Gastrocnemius medialis (tissue), 4 donors: Measurements from ENCODE around the gene NLGN1. TPM values are rescaled to one million over a fixed set of nuclear protein-coding genes. Genes with fewer than 3 reads are reported as not detected.
"Not testable (repeated sequence)": the region's sequence is repeated elsewhere in the genome, so short reads cannot be mapped to it uniquely, and the experiment has no call there.

ENCODE experiments used
- ATAC-seq, 2 donors: fragments of 150-250 bp; one replicate each; pipeline ENCODE4 v1.9.1; 2016
- DNase-seq, 2 donors: peaks; one replicate each; pipeline ENCODE4 v3.0.0-alpha.2; 2019
- H3K27ac ChIP-seq, 4 donors: fragments of 200-600 bp; sonication (generic); 1 replicate in 1 of 4; 2 replicates in 3 of 4; pipeline ENCODE4 v1.5.1; 2016 to 2018; ENCODE audit warnings: mild to moderate bottlenecking in 2 of 4, moderate library complexity in 1 of 4
- H3K27me3 ChIP-seq, 3 donors: fragments of 200-600 bp; sonication (generic) in 2 of 3; 1 replicate in 1 of 3; 2 replicates in 2 of 3; pipeline versions ENCODE4 v1.5.1 to v1.6.0; 2016 to 2019; ENCODE audit warnings: mild to moderate bottlenecking in 1 of 3, moderate library complexity in 1 of 3
- H3K36me3 ChIP-seq, 2 donors: fragments of 200-600 bp; sonication (generic) in 1 of 2; one replicate each; pipeline ENCODE4 v1.5.1; 2017 to 2018
- H3K4me1 ChIP-seq, 2 donors: fragments of 200-600 bp; sonication (generic) in 1 of 2; one replicate each; pipeline ENCODE4 v1.5.1; 2016 to 2017; ENCODE audit warnings: mild to moderate bottlenecking in 2 of 2
- H3K4me3 ChIP-seq, 4 donors: fragments of 200-600 bp; sonication (generic) in 3 of 4; 1 replicate in 1 of 4; 2 replicates in 3 of 4; pipeline ENCODE4 v1.5.1; 2016 to 2019; ENCODE audit warnings: mild to moderate bottlenecking in 2 of 4
- H3K9me3 ChIP-seq, 3 donors: fragments of 200-600 bp; sonication (generic) in 2 of 3; 1 replicate in 1 of 3; 2 replicates in 2 of 3; pipeline ENCODE4 v1.5.1; 2016 to 2019
- POLR2A ChIP-seq, 2 donors: fragments of 450-650 bp; IDR thresholded peaks; one replicate each; pipeline ENCODE4 v1.6.1; 2017; ENCODE audit warnings: antibody characterized with exemption in 2 of 2, mild to moderate bottlenecking in 2 of 2, moderate library complexity in 2 of 2
- in situ Hi-C, 4 donors: fragments of 200-750 bp; cut with MboI; loops; one replicate each; pipeline versions ENCODE4 v1.15.0 to v1.8.0; 2017; ENCODE audit warnings: low sequenced_read_pairs in 4 of 4
- intact Hi-C: fragments of 100-400 bp; cut with DNase I; formaldehyde crosslinking; loops from one replicate; pipeline ENCODE4 v1.15.1; 2023; ENCODE audit warnings: low total_unique reads
- total RNA-seq, 4 donors: library from RNA; depleted of rRNA; stranded (reverse); fragments of >200 nt; gene quantifications; one replicate each; pipeline versions ENCODE4 v1.1.0 to v1.2.3, GENCODE V29; 2016
- TF ChIP-seq, protein P1 (sequence below), 5 experiments: fragments of 450-650 bp in 3 of 5; fragments of 200-600 bp in 2 of 5; sonication (generic) in 2 of 5; IDR thresholded peaks in 4 of 5; conservative IDR thresholded peaks in 1 of 5; 1 replicate in 4 of 5; 2 replicates in 1 of 5; pipeline ENCODE4 v1.5.1; 2016 to 2019; ENCODE audit warnings: antibody characterized with exemption in 5 of 5, mild to moderate bottlenecking in 3 of 5, moderate library complexity in 3 of 5

NLGN1 gene
- total RNA-seq, 4 donors from 2014 or later, result 0.52 to 1.9 (median 1.1) TPM

DNA sequence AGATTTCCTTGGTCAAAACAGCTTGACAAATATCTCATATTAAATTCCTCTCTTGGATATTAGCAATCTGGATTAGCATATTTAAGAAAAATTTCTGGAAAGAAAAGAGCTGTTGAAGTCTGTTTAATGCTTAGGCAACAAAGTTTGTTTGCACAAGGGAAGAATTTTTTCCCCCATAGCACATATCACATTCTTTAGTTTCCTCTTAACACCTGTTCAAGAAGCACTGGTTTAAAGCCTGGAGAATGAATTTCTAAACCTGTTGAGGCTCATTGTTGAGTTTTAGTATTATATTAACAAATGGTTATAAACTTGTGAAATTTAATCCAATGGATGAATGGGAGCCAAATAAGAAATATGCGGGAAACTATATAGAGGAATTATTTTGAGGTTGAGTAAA, 41.5 kb downstream of the NLGN1 start:
- TF ChIP-seq, protein P1, sequence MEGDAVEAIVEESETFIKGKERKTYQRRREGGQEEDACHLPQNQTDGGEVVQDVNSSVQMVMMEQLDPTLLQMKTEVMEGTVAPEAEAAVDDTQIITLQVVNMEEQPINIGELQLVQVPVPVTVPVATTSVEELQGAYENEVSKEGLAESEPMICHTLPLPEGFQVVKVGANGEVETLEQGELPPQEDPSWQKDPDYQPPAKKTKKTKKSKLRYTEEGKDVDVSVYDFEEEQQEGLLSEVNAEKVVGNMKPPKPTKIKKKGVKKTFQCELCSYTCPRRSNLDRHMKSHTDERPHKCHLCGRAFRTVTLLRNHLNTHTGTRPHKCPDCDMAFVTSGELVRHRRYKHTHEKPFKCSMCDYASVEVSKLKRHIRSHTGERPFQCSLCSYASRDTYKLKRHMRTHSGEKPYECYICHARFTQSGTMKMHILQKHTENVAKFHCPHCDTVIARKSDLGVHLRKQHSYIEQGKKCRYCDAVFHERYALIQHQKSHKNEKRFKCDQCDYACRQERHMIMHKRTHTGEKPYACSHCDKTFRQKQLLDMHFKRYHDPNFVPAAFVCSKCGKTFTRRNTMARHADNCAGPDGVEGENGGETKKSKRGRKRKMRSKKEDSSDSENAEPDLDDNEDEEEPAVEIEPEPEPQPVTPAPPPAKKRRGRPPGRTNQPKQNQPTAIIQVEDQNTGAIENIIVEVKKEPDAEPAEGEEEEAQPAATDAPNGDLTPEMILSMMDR (IDR thresholded peaks at IDR 0.05 in 4 of 5, conservative IDR thresholded peaks at IDR 0.05 in 1 of 5), result no peak
- TF ChIP-seq POLR2A (IDR thresholded peaks at IDR 0.05), result no peak
- H3K27ac ChIP-seq, result no peak overlapping the region
- DNase-seq, result no peak
- no peaks in the 10 kb centered on the region for H3K36me3 ChIP-seq
- intact Hi-C loops, result no loop called here
- H3K4me3 ChIP-seq, result no peak overlapping the region
- H3K4me1 ChIP-seq, result no peaks in the 10 kb centered on the region
- H3K9me3 ChIP-seq, result no peaks in the 10 kb centered on the region
- in situ Hi-C loops, result no loop called here
- ATAC-seq, result no peak
- H3K27me3 ChIP-seq, result no peaks in the 10 kb centered on the region

- ATAC-seq (no peak), DNase-seq (no peak)
- H3K4me3 ChIP-seq, result no peak overlapping the region
- H3K27me3 ChIP-seq, result no peaks in the 10 kb centered on the region
- H3K36me3 ChIP-seq, result no peaks in the 10 kb centered on the region
- intact Hi-C loops, result no loop called here
- in situ Hi-C loops, result no loop called here
- no peaks in the 10 kb centered on the region for H3K9me3 ChIP-seq
- no peak overlapping the region for H3K27ac ChIP-seq
- TF ChIP-seq POLR2A (IDR thresholded peaks at IDR 0.05), result no peak
- TF ChIP-seq, protein P1 (IDR thresholded peaks at IDR 0.05 in 4 of 5, conservative IDR thresholded peaks at IDR 0.05 in 1 of 5), result no peak
- no peaks in the 10 kb centered on the region for H3K4me1 ChIP-seq
Observed at GRCh38 chr3:173440514-173440913, 43.0 kb downstream of the NLGN1 start.

GRCh38 chr3:173451561-173451960, 54.0 kb downstream of the NLGN1 start:
- H3K27ac ChIP-seq, ATAC-seq, H3K4me1 ChIP-seq, H3K9me3 ChIP-seq, H3K36me3 ChIP-seq, DNase-seq, intact Hi-C loops, H3K4me3 ChIP-seq, in situ Hi-C loops, H3K27me3 ChIP-seq: not testable (repeated sequence)

DNA sequence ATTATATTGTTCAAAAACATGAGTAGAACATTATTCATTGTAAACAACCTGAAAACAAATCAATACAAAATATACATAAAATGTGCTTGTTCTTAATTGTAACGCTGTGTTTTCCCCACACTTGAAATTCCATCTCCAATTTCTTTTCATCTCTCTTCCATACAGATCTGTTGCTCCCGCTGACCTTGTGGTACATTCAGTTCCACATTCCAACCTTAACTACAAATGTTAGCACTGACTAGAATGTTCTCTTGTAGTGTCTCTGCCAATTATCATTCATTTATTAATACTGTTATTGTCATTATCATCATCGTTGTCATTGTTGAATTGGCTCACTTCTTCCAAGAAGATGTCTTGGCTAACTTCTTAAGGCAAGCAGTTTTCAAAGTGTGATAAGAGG, 65.7 kb downstream of the NLGN1 start:
- no peak for DNase-seq
- ATAC-seq, result no peak
- in situ Hi-C loops (no loop called here), intact Hi-C loops (no loop called here)
- no peaks in the 10 kb centered on the region for H3K4me1 ChIP-seq
- H3K36me3 ChIP-seq, result no peaks in the 10 kb centered on the region
- H3K27me3 ChIP-seq, result no peaks in the 10 kb centered on the region
- no peak for TF ChIP-seq POLR2A (IDR thresholded peaks at IDR 0.05)
- TF ChIP-seq, protein P1 (IDR thresholded peaks at IDR 0.05 in 4 of 5, conservative IDR thresholded peaks at IDR 0.05 in 1 of 5), result no peak
- no peaks in the 10 kb centered on the region for H3K9me3 ChIP-seq
- H3K27ac ChIP-seq, result no peak overlapping the region
- no peak overlapping the region for H3K4me3 ChIP-seq

DNA sequence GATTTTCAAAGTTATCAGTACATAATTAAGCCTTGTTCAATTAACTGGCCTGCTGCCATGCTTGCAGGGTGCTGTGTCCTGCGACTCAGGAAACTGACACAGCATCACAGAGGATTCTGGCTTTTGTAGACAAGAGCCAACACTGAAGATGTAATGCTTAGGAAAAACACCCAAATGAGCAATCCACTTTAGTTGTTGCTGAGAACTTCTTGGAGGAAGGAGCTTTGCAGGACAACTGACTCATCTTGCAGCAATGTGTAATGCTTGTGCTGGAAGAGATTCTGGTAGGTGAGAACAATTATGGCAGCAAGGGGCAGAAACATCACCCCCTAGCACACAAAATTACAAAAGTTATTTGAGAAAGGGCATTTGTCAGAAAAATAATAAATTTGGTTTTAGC, 67.6 kb downstream of the NLGN1 start:
- no peaks in the 10 kb centered on the region for H3K4me1 ChIP-seq
- TF ChIP-seq POLR2A (IDR thresholded peaks at IDR 0.05), result no peak
- no peaks in the 10 kb centered on the region for H3K36me3 ChIP-seq
- H3K9me3 ChIP-seq, result no peaks in the 10 kb centered on the region
- DNase-seq (no peak), ATAC-seq (no peak)
- intact Hi-C loops, result no loop called here
- no peak overlapping the region for H3K4me3 ChIP-seq
- in situ Hi-C loops, result no loop called here
- no peak overlapping the region for H3K27ac ChIP-seq
- H3K27me3 ChIP-seq, result no peaks in the 10 kb centered on the region

DNA sequence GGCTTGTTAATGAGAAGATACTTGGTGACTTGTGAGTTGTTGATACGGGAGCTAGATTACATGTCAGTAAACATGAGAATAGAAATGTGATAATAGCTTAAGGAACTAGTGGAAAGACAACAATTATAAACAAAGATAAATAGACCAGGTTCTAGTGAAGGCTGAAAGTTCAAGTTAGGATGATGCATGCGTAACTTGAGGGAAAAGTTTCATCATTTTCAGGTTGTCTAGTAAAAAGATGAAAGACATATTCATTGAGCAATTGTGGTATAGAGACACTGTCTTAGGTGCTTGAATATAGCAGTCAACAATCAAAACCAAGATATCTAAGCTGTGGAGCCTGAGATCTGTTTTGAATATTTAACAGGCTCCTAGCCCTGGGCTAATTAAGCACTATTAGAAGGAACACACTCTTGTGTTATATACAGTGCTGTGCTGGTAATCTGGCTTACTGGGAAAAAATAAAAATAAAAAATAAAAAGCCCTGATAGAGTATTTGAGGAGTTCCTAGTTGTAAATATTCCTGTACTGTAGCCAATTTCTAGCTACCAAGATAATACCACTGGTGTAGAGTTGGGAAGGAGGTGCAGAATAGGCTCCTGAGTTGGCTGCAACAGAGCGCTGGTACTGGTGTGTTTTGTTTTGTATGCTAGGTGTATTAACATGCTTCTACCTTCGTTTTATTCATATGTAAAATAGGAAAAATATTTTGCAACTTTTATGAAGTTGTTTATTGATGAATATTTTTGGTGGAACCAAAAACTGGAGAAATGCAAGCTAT, 68.5 kb downstream of the NLGN1 start:
- H3K9me3 ChIP-seq, result no peaks in the 10 kb centered on the region
- H3K4me1 ChIP-seq, result no peaks in the 10 kb centered on the region
- no peak for TF ChIP-seq POLR2A (IDR thresholded peaks at IDR 0.05)
- TF ChIP-seq, protein P1 (IDR thresholded peaks at IDR 0.05 in 4 of 5, conservative IDR thresholded peaks at IDR 0.05 in 1 of 5), result no peak
- in situ Hi-C loops, result no loop called here
- intact Hi-C loops, result no loop called here
- DNase-seq (no peak), ATAC-seq (no peak)
- no peaks in the 10 kb centered on the region for H3K27me3 ChIP-seq
- no peaks in the 10 kb centered on the region for H3K36me3 ChIP-seq
- H3K4me3 ChIP-seq, result no peak overlapping the region
- no peak overlapping the region for H3K27ac ChIP-seq
